Immature natural killer cell (primary cell): Measurements from ENCODE around the gene RIT2. TPM values are rescaled to one million over a fixed set of nuclear protein-coding genes. Genes with fewer than 3 reads are reported as not detected.

ENCODE experiments used
- DNase-seq, 3 donors: peaks; one replicate each; pipeline ENCODE4 v3.0.0; 2022; ENCODE audit warnings: mixed read lengths in 1 of 3
- H3K27ac Mint-ChIP-seq, 6 donors: one replicate each; pipeline ENCODE4 v1.8.0; 2020; ENCODE audit warnings: mixed read lengths in 6 of 6, mild to moderate bottlenecking in 5 of 6, inconsistent platforms in 4 of 6, moderate library complexity in 3 of 6
- H3K27me3 Mint-ChIP-seq, 3 donors: one replicate each; pipeline ENCODE4 v1.8.0; 2020 to 2021; ENCODE audit warnings: low read depth in 3 of 3, mild to moderate bottlenecking in 3 of 3, mixed read lengths in 3 of 3, moderate library complexity in 3 of 3, inconsistent platforms in 1 of 3
- H3K36me3 Mint-ChIP-seq, 3 donors: one replicate each; pipeline ENCODE4 v1.8.0; 2020; ENCODE audit warnings: mixed read lengths in 3 of 3, inconsistent platforms in 2 of 3, mild to moderate bottlenecking in 2 of 3
- H3K4me1 Mint-ChIP-seq, 2 donors: one replicate each; pipeline ENCODE4 v1.8.0; 2020; ENCODE audit warnings: inconsistent platforms in 2 of 2, mild to moderate bottlenecking in 2 of 2, mixed read lengths in 2 of 2, moderate library complexity in 1 of 2
- H3K4me3 Mint-ChIP-seq, 5 donors: one replicate each; pipeline ENCODE4 v1.8.0; 2020; ENCODE audit warnings: mild to moderate bottlenecking in 5 of 5, mixed read lengths in 5 of 5, inconsistent platforms in 3 of 5, moderate library complexity in 3 of 5
- H3K9me3 Mint-ChIP-seq, 6 donors: one replicate each; pipeline ENCODE4 v1.8.0; 2020; ENCODE audit warnings: mild to moderate bottlenecking in 6 of 6, mixed read lengths in 6 of 6, inconsistent platforms in 4 of 6, moderate library complexity in 3 of 6
- polyA plus RNA-seq, 3 donors: library from polyadenylated mRNA; unstranded; fragments of 300-500 nt; fragmentation: Illumina TruSeq; gene quantifications; one replicate each; pipeline ENCODE4 v1.2.3, GENCODE V29; 2021

Gene RIT2
- polyA plus RNA-seq, 3 donors from 2014 or later: not detected

GRCh38 chr18:43068781-43069180 lies 46.7 kb downstream of the RIT2 start:
- Mint-ChIP-seq H3K27ac (no peak overlapping the region), H3K4me3 (no peak overlapping the region), H3K9me3 (peaks cover 4 to 34% (median 8%) of the 10 kb centered on the region in 6 donors), H3K27me3 (no peaks in the 10 kb centered on the region), H3K4me1 (no peaks in the 10 kb centered on the region), H3K36me3 (no peaks in the 10 kb centered on the region)
- no peak for DNase-seq

GRCh38 chr18:43067570-43067969 lies 47.9 kb downstream of the RIT2 start:
- no peak for DNase-seq
- no peaks in the 10 kb centered on the region for H3K27me3 Mint-ChIP-seq
- no peak overlapping the region for H3K27ac Mint-ChIP-seq
- peaks cover 1 to 25% (median 11%) of the 10 kb centered on the region in 6 donors for H3K9me3 Mint-ChIP-seq
- no peaks in the 10 kb centered on the region for H3K36me3 Mint-ChIP-seq
- H3K4me3 Mint-ChIP-seq: no peak overlapping the region
- no peaks in the 10 kb centered on the region for H3K4me1 Mint-ChIP-seq

DNA sequence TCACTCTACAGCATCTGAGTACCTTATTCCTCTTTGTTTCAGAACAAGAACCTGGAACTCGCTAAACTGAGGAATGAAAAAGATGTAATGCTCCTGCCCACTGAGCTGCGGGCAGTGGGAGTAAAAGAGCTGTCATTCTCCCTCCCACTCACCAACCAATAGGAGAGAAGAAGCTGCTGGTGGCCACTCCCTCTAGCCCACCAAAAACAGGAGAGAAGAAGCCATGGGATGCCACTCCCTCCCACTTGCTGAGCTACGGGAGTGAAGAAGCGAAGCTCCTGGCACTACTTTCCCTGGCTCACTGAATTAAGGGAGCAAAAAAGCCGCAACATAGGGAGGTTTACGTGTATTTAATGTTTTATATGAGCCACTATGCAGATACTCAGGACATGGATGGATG lies 53.7 kb downstream of the RIT2 start:
- no peaks in the 10 kb centered on the region for H3K36me3 Mint-ChIP-seq
- H3K27ac Mint-ChIP-seq: no peak overlapping the region
- H3K4me3 Mint-ChIP-seq: no peak overlapping the region
- H3K4me1 Mint-ChIP-seq: no peaks in the 10 kb centered on the region
- peaks cover 0 to 32% (median 11%) of the 10 kb centered on the region in 6 donors for H3K9me3 Mint-ChIP-seq
- H3K27me3 Mint-ChIP-seq: peaks cover 0 to 1% (median 0%) of the 10 kb centered on the region in 3 donors
- DNase-seq: no peak

- no peak overlapping the region for H3K27ac Mint-ChIP-seq
- no peaks in the 10 kb centered on the region for H3K4me1 Mint-ChIP-seq
- H3K36me3 Mint-ChIP-seq: no peaks in the 10 kb centered on the region
Observed at GRCh38 chr18:43061318-43061717, 54.2 kb downstream of the RIT2 start.

GRCh38 chr18:43060020-43060419 lies 55.5 kb downstream of the RIT2 start:
- no peaks in the 10 kb centered on the region for H3K36me3 Mint-ChIP-seq
- H3K9me3 Mint-ChIP-seq: peaks cover 0 to 27% (median 7%) of the 10 kb centered on the region in 6 donors
- H3K27me3 Mint-ChIP-seq: peaks cover 0 to 1% (median 0%) of the 10 kb centered on the region in 3 donors
- H3K4me3 Mint-ChIP-seq: no peak overlapping the region
- H3K4me1 Mint-ChIP-seq: no peaks in the 10 kb centered on the region
- DNase-seq: no peak
- H3K27ac Mint-ChIP-seq: no peak overlapping the region

More at GRCh38 chr18:43061318-43061717, 54.2 kb downstream of the RIT2 start:
- peaks cover 0 to 32% (median 10%) of the 10 kb centered on the region in 6 donors for H3K9me3 Mint-ChIP-seq
- no peak overlapping the region for H3K4me3 Mint-ChIP-seq
- peaks cover 0 to 1% (median 0%) of the 10 kb centered on the region in 3 donors for H3K27me3 Mint-ChIP-seq
- DNase-seq: no peak

- H3K27ac Mint-ChIP-seq: no peak overlapping the region
- H3K9me3 Mint-ChIP-seq: peaks cover 0 to 23% (median 7%) of the 10 kb centered on the region in 6 donors
- no peak for DNase-seq
- no peaks in the 10 kb centered on the region for H3K4me1 Mint-ChIP-seq
- peaks cover 0 to 2% (median 1%) of the 10 kb centered on the region in 3 donors for H3K27me3 Mint-ChIP-seq
- no peak overlapping the region for H3K4me3 Mint-ChIP-seq
- H3K36me3 Mint-ChIP-seq: no peaks in the 10 kb centered on the region
Observed at GRCh38 chr18:43054815-43055519, 60.5 kb downstream of the RIT2 start.

DNA sequence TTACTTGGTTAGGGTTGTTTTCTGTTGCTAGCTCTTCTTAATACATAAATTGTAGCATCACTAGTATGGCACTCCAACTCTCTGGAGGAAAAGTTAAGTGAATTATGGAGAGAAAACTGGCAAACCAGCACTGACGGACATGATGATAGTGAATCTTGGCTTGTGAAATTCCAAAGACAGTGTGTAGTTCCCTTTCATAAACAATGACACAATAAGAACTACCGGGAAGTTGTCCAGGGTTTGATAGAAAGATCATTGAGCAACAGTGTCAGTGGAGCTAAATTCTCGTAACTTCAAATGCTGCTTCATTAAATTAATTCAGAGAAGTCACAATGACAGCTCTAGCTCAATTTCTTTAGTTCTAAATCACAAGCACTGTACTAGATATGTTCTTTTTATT lies 66.5 kb downstream of the RIT2 start:
- no peak overlapping the region for H3K27ac Mint-ChIP-seq
- H3K36me3 Mint-ChIP-seq: no peaks in the 10 kb centered on the region
- DNase-seq: no peak
- peaks cover 2 to 42% (median 9%) of the 10 kb centered on the region in 6 donors for H3K9me3 Mint-ChIP-seq
- peaks cover 0 to 2% (median 2%) of the 10 kb centered on the region in 3 donors for H3K27me3 Mint-ChIP-seq
- no peaks in the 10 kb centered on the region for H3K4me1 Mint-ChIP-seq
- H3K4me3 Mint-ChIP-seq: no peak overlapping the region

DNA sequence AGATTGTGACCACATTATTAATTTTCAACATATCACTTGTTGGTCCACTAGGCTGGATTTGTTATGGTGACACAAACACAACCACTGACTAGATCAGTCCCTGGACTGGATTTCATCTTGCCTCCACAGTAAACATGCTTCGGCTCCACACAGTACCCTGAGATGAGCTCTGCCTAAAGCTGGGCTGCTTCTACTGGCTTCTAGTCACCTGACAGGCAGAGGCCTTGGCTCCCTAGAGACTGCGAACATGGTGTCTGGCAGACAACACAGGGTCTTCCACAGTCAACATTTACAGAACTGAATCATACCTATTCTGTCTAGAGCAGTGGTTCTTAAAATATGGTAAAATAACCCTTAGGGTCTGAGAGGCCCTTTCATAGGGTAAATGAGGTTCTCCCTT lies 69.2 kb downstream of the RIT2 start:
- no peaks in the 10 kb centered on the region for H3K4me1 Mint-ChIP-seq
- H3K9me3 Mint-ChIP-seq: peaks cover 4 to 37% (median 10%) of the 10 kb centered on the region in 6 donors
- H3K4me3 Mint-ChIP-seq: no peak overlapping the region
- no peak overlapping the region for H3K27ac Mint-ChIP-seq
- no peak for DNase-seq
- H3K27me3 Mint-ChIP-seq: peaks cover 0 to 2% (median 0%) of the 10 kb centered on the region in 3 donors
- H3K36me3 Mint-ChIP-seq: no peaks in the 10 kb centered on the region

DNA sequence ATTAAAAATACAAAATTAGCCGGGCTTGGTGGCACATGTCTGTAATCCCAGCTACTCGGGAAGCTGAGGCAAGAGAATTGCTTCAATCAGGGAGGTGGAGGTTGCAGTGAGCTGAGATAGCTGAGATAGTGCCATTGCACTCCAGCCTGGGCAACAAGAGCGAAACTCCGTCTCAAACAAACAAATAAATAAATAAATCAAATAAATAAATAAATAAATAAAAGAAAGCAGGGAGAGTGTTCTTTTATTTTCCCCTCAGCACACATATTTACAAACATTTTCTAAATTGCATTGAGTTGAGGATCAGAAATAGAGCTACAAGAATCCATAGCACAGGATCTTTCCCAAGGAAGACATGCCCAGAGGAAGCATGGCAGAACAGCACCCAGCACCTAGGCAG lies 71.9 kb downstream of the RIT2 start:
- no peaks in the 10 kb centered on the region for H3K36me3 Mint-ChIP-seq
- H3K4me3 Mint-ChIP-seq: no peak overlapping the region
- peaks cover 3 to 50% (median 9%) of the 10 kb centered on the region in 6 donors for H3K9me3 Mint-ChIP-seq
- no peaks in the 10 kb centered on the region for H3K4me1 Mint-ChIP-seq
- peaks cover 0 to 2% (median 1%) of the 10 kb centered on the region in 3 donors for H3K27me3 Mint-ChIP-seq
- DNase-seq: no peak
- H3K27ac Mint-ChIP-seq: no peak overlapping the region

DNA sequence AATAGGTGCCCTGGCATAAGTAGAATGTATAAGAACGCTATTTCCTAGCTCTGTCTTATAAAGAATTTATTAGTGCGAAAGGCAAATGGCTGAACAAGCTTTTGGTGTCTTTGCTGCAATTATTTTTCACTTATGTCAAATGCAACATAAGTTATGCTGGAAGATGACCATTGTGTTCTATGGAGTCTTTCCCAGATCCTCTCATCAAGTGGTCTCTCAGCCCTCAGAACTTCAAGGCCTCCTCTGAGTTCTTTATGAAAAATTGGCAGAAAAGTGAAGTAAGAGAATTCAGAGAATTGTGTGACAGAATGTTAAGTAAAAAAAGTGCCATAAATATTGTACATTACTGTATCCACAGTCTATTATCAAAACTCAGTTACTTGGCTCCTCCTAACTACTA lies 75.2 kb downstream of the RIT2 start:
- no peak overlapping the region for H3K27ac Mint-ChIP-seq
- peaks cover 8 to 34% (median 15%) of the 10 kb centered on the region in 6 donors for H3K9me3 Mint-ChIP-seq
- H3K27me3 Mint-ChIP-seq: peaks cover 0 to 1% (median 0%) of the 10 kb centered on the region in 3 donors
- no peaks in the 10 kb centered on the region for H3K4me1 Mint-ChIP-seq
- no peak for DNase-seq
- no peak overlapping the region for H3K4me3 Mint-ChIP-seq
- no peaks in the 10 kb centered on the region for H3K36me3 Mint-ChIP-seq

GRCh38 chr18:43034683-43035500 lies 80.6 kb downstream of the RIT2 start:
- H3K36me3 Mint-ChIP-seq: no peaks in the 10 kb centered on the region
- H3K9me3 Mint-ChIP-seq: peaks cover 11 to 38% (median 19%) of the 10 kb centered on the region in 6 donors
- peaks cover 0 to 1% (median 0%) of the 10 kb centered on the region in 3 donors for H3K27me3 Mint-ChIP-seq
- no peak for DNase-seq
- no peak overlapping the region for H3K27ac Mint-ChIP-seq
- no peak overlapping the region for H3K4me3 Mint-ChIP-seq
- H3K4me1 Mint-ChIP-seq: no peaks in the 10 kb centered on the region

- Mint-ChIP-seq H3K9me3 (peaks cover 0 to 23% (median 16%) of the 10 kb centered on the region in 6 donors), H3K27ac (no peak overlapping the region), H3K36me3 (no peaks in the 10 kb centered on the region), H3K4me1 (no peaks in the 10 kb centered on the region), H3K4me3 (no peak overlapping the region), H3K27me3 (no peaks in the 10 kb centered on the region)
- DNase-seq: no peak
Observed at GRCh38 chr18:43031169-43031568, 84.3 kb downstream of the RIT2 start.

- H3K36me3 Mint-ChIP-seq: no peaks in the 10 kb centered on the region
- no peak overlapping the region for H3K4me3 Mint-ChIP-seq
- no peaks in the 10 kb centered on the region for H3K27me3 Mint-ChIP-seq
- no peak overlapping the region for H3K27ac Mint-ChIP-seq
- no peak for DNase-seq
- H3K4me1 Mint-ChIP-seq: no peaks in the 10 kb centered on the region
- H3K9me3 Mint-ChIP-seq: peaks cover 3 to 18% (median 9%) of the 10 kb centered on the region in 6 donors
Observed at GRCh38 chr18:43029414-43029813, 86.1 kb downstream of the RIT2 start.

- Mint-ChIP-seq H3K27me3 (no peaks in the 10 kb centered on the region), H3K36me3 (no peaks in the 10 kb centered on the region), H3K9me3 (peaks cover 6 to 33% (median 16%) of the 10 kb centered on the region in 6 donors), H3K4me1 (no peaks in the 10 kb centered on the region), H3K27ac (no peak overlapping the region), H3K4me3 (no peak overlapping the region)
- DNase-seq: no peak
Observed at GRCh38 chr18:43022874-43023273, 92.6 kb downstream of the RIT2 start.
